OCI-LY7 (cell line): ENCODE data around the gene CNTN2.

Source experiments
- EZH2phosphoT487 ChIP-seq: fragments of 200-600 bp; sonication (generic); IDR thresholded peaks from 2 replicates; pipeline ENCODE4 v1.6.1; 2018; ENCODE audit warnings: low read depth, borderline replicate concordance, mild to moderate bottlenecking, mixed run types, antibody characterized with exemption, low read length, moderate library complexity, mixed read lengths
- TF ChIP-seq, protein P1 (sequence below): fragments of 200-600 bp; sonication (generic); conservative IDR thresholded peaks from 2 replicates; pipeline ENCODE4 v1.5.1; 2014; ENCODE audit warnings: mild to moderate bottlenecking, antibody characterized with exemption, low read length, moderate library complexity, mixed read lengths

DNA sequence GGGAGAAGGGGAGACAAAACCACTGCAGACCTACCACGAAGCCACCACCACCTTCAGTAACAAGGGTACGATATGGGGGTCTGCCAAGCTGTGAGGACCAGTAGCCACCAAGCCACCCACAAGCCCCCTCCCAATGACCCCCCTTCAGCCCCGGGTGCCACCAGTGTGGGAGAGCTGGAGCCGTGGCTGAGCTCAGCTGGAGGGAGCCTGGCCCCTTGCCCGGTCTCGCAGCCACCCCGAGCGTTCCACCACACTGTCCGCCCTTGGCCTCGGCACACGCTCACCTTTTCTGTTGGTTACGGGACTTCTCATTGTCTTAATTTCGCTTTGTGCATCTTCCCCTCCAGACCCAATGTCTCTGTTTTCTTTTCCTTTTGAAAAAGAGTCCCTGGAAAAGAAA is 26.4 kb upstream of the CNTN2 start:
- TF ChIP-seq, protein P1, sequence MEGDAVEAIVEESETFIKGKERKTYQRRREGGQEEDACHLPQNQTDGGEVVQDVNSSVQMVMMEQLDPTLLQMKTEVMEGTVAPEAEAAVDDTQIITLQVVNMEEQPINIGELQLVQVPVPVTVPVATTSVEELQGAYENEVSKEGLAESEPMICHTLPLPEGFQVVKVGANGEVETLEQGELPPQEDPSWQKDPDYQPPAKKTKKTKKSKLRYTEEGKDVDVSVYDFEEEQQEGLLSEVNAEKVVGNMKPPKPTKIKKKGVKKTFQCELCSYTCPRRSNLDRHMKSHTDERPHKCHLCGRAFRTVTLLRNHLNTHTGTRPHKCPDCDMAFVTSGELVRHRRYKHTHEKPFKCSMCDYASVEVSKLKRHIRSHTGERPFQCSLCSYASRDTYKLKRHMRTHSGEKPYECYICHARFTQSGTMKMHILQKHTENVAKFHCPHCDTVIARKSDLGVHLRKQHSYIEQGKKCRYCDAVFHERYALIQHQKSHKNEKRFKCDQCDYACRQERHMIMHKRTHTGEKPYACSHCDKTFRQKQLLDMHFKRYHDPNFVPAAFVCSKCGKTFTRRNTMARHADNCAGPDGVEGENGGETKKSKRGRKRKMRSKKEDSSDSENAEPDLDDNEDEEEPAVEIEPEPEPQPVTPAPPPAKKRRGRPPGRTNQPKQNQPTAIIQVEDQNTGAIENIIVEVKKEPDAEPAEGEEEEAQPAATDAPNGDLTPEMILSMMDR, result no peak
- TF ChIP-seq EZH2phosphoT487, result no peak
